ENCODE data around the gene KCTD19. TPM values are rescaled to one million over a fixed set of nuclear protein-coding genes. Genes with fewer than 3 reads are reported as not detected.

Gene KCTD19
- total RNA-seq, 2 experiments from 2014 or later, result 1.8 to 2.0 TPM

DNA sequence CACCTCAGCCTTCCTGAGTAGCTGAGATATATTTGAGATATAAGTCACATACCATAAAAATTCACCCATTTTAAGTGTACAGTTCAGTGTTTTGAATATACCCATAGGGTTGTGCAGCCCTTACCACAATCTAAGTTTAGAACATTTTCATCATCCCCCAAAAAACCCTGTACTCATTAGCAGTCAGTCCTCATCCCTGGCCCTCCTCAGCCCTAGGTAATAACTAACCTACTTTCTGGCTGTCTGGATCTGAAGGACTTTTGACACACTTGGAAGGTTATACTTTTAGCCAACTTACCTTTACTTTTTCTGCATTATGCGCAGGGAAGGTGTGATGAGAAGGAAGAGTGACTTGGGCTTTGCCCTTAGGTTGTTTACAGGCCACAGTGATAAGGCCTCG lies 51.2 kb downstream of the KCTD19 start:
- Mint-ChIP-seq H3K4me3 (no peak overlapping the region), H3K27me3 (no peaks in the 10 kb centered on the region), H3K36me3 (ENCODE audit: low read depth) (peaks cover 18% of the 10 kb centered on the region), H3K27ac (no peak overlapping the region), H3K4me1 (peaks cover 19% of the 10 kb centered on the region), H3K9me3 (ENCODE audit: low read depth) (no peaks in the 10 kb centered on the region)
- ATAC-seq (no peak), DNase-seq (no peak)
- POLR2A ChIA-PET, result interaction anchor here (0.6 kb wide), 2 partner anchors 9 to 22 kb away, joined by 3 to 4 read pairs; no protein-coding TSS in a partner anchor
- CTCF ChIA-PET, result interaction anchor here (1.2 to 1.5 kb wide), 2 partner anchors 15 to 49 kb away, joined by 4 read pairs; no protein-coding TSS in a partner anchor
- intact Hi-C loops (cut with DNase I, micrococcal nuclease), result loop anchor here in 1 of 2 experiments (5.0 kb wide), 1 partner anchor 192 kb away; no protein-coding TSS in a partner anchor

DNA sequence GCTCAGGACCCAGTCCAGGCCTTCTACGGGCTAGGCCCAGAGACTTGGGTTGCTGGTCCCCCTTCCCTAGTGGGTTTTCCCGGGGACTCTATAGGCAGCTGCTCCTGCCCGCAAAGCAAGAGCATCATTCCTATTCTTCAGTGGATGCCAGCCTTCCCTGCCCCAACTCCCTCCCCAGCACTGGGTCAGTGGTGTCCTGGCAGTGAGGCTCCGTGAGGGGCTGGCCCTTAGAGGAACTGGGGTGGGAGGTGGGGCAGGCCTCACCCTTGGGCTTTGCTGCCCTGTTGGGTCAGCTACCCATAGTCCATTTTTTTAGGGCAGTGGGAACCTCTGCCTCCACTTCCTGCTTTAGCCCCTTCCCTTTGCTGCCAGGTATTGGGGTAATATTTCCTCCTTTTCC lies 55.1 kb downstream of the KCTD19 start:
- ChIA-PET CTCF (interaction anchor here (0.7 to 1.3 kb wide), 3 partner anchors 12 to 129 kb away, joined by 3 to 5 read pairs (median 4); no protein-coding TSS in a partner anchor), POLR2A (no interaction called here)
- no peak for DNase-seq
- H3K9me3 Mint-ChIP-seq (ENCODE audit: low read depth), result no peaks in the 10 kb centered on the region
- H3K4me3 Mint-ChIP-seq, result no peak overlapping the region
- no peak for ATAC-seq
- H3K4me1 Mint-ChIP-seq, result peaks cover 5% of the 10 kb centered on the region
- H3K36me3 Mint-ChIP-seq (ENCODE audit: low read depth), result peaks cover 8% of the 10 kb centered on the region
- intact Hi-C loops (cut with DNase I, micrococcal nuclease), result no loop called here
- H3K27me3 Mint-ChIP-seq, result no peaks in the 10 kb centered on the region
- H3K27ac Mint-ChIP-seq, result no peak overlapping the region

DNA sequence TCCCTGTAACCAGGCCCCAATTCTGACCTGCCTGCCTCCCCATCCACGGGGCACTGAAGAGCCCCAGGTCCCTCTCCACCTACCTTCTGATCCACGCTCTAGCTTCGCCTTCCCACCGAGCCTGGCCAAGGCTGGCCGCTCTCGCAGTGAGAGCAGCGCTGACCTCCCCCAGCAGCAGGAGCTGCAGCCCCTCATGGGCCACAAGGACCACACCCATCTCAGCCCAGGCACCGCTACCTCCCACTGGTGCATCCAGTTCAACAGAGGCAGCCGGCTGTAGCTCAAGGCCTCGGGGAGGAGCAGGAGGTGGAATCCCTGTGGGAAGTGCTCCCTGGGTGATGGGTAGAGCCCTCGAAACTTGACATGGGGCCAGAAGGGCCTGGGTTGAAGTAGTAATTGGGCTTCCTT lies 55.6 kb downstream of the KCTD19 start:
- Mint-ChIP-seq H3K27ac (no peak overlapping the region), H3K27me3 (no peaks in the 10 kb centered on the region), H3K4me3 (no peak overlapping the region), H3K4me1 (peaks cover 4% of the 10 kb centered on the region), H3K9me3 (ENCODE audit: low read depth) (no peaks in the 10 kb centered on the region), H3K36me3 (ENCODE audit: low read depth) (peaks cover 6% of the 10 kb centered on the region)
- ATAC-seq (no peak), DNase-seq (no peak)
- CTCF ChIA-PET, result interaction anchor here (1.0 to 1.3 kb wide), 2 partner anchors 118 to 129 kb away, joined by 4 to 5 read pairs; no protein-coding TSS in a partner anchor
- intact Hi-C loops (cut with DNase I, micrococcal nuclease), result no loop called here
- POLR2A ChIA-PET, result no interaction called here

DNA sequence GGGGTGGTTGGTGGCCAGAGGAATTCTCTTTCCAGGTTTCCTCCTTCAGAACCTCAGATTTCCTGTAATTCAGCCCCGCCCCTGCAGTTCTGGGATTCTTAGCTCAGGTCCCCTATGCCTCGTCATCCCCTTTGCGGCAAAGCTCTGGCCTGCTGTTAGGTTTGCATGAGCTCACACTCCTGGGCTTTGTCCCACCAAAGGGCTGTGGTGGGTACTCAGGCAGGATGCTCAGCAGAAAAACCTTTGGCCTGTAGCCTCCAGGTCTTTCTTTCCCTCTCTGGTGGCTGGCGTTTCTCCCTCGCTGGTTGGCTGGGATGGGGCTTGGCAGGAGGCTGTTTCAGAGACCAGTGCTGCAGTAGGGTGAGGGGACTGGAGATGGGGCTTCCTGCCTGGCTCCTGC lies 56.8 kb downstream of the KCTD19 start:
- Mint-ChIP-seq H3K9me3 (ENCODE audit: low read depth) (no peaks in the 10 kb centered on the region), H3K4me1 (no peaks in the 10 kb centered on the region), H3K36me3 (ENCODE audit: low read depth) (peaks cover 2% of the 10 kb centered on the region), H3K27ac (no peak overlapping the region), H3K4me3 (no peak overlapping the region), H3K27me3 (no peaks in the 10 kb centered on the region)
- ChIA-PET POLR2A (interaction anchor here (0.6 kb wide), 1 partner anchor 45 kb away, joined by 3 read pairs; no protein-coding TSS in a partner anchor), CTCF (interaction anchor here (0.8 to 1.3 kb wide), 3 partner anchors 9 to 178 kb away, joined by 3 to 6 read pairs (median 3); no protein-coding TSS in a partner anchor)
- no peak for DNase-seq
- intact Hi-C loops (cut with DNase I, micrococcal nuclease), result no loop called here
- ATAC-seq, result no peak

GRCh38 chr16:67268136-67268579 lies 58.4 kb downstream of the KCTD19 start:
- no peak for DNase-seq
- Mint-ChIP-seq H3K4me1 (no peaks in the 10 kb centered on the region), H3K27me3 (peaks cover 2% of the 10 kb centered on the region), H3K27ac (no peak overlapping the region), H3K4me3 (no peak overlapping the region), H3K9me3 (ENCODE audit: low read depth) (no peaks in the 10 kb centered on the region), H3K36me3 (ENCODE audit: low read depth) (no peaks in the 10 kb centered on the region)
- ATAC-seq, result no peak
- CTCF ChIA-PET, result interaction anchor here (0.6 kb wide), 2 partner anchors 344 to 653 kb away, joined by 3 read pairs; no protein-coding TSS in a partner anchor
- POLR2A ChIA-PET, result no interaction called here
- intact Hi-C loops (cut with DNase I, micrococcal nuclease), result no loop called here

GRCh38 chr16:67265834-67266233 lies 60.7 kb downstream of the KCTD19 start:
- ATAC-seq (no peak), DNase-seq (no peak)
- no peaks in the 10 kb centered on the region for H3K9me3 Mint-ChIP-seq (ENCODE audit: low read depth)
- peaks cover under 1% of the 10 kb centered on the region for H3K4me1 Mint-ChIP-seq
- ChIA-PET CTCF (interaction anchor here (0.5 to 1.5 kb wide), 6 partner anchors 19 to 340 kb away, joined by 3 to 4 read pairs (median 3); partner anchors contain the start of gene ZDHHC1), POLR2A (no interaction called here)
- intact Hi-C loops (cut with DNase I, micrococcal nuclease), result no loop called here
- H3K4me3 Mint-ChIP-seq, result no peak overlapping the region
- H3K36me3 Mint-ChIP-seq (ENCODE audit: low read depth), result no peaks in the 10 kb centered on the region
- H3K27me3 Mint-ChIP-seq, result peaks cover 2% of the 10 kb centered on the region
- no peak overlapping the region for H3K27ac Mint-ChIP-seq

DNA sequence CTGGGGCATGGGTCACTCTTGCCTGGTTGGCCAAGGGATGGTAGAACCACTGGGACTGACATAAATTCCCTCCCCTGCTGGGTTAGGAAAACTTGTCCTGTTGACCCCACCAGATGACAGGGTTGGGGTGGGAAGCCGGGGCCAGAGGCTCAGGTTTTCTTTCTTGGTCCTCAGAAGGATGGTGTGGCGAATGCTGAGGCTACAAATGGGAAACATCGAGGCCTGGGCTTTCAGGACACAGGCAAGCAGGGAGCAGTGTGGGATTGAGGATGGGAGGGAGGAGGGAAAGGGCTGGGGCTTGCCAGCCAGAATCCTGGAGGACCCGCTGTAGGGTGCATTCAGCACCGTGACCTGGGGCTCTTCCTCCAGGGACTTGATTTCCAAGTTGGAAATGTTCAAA lies 61.7 kb downstream of the KCTD19 start:
- no peak for ATAC-seq
- ChIA-PET POLR2A (no interaction called here), CTCF (interaction anchor here (1.2 to 1.3 kb wide), 2 partner anchors 20 to 152 kb away, joined by 3 read pairs; partner anchors contain the start of gene ZDHHC1)
- intact Hi-C loops (cut with DNase I, micrococcal nuclease), result loop anchor here (5.0 kb wide), 3 partner anchors 72 to 202 kb away; no protein-coding TSS in a partner anchor
- Mint-ChIP-seq H3K36me3 (ENCODE audit: low read depth) (no peaks in the 10 kb centered on the region), H3K27me3 (peaks cover 2% of the 10 kb centered on the region), H3K4me3 (no peak overlapping the region), H3K9me3 (ENCODE audit: low read depth) (no peaks in the 10 kb centered on the region), H3K4me1 (peaks cover 2% of the 10 kb centered on the region), H3K27ac (no peak overlapping the region)
- no peak for DNase-seq

DNA sequence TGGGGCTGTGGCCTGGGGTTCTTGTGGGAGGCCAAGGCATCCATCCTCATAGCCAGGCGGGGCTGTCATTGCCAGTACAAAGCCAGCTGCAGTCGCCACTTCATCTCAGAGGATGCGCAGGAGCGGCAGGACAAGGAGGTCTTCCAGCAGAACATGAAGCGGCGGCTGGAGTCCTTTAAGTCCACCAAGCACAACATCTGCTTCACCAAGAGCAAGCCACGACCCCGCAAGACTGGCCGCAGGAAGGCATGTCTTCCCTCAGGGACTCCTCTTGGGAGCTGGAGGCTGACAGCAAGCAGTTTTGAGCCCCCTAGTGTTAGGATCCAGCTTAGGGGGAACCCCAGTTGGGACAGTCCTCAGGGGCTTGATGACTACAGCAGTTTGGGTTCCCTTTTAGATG lies 62.3 kb downstream of the KCTD19 start:
- intact Hi-C loops (cut with DNase I, micrococcal nuclease), result loop anchor here (5.0 kb wide), 3 partner anchors 73 to 203 kb away; no protein-coding TSS in a partner anchor
- Mint-ChIP-seq H3K36me3 (ENCODE audit: low read depth) (peaks cover 2% of the 10 kb centered on the region), H3K27ac (no peak overlapping the region), H3K4me1 (peaks cover 2% of the 10 kb centered on the region), H3K27me3 (peaks cover 2% of the 10 kb centered on the region), H3K9me3 (ENCODE audit: low read depth) (no peaks in the 10 kb centered on the region), H3K4me3 (no peak overlapping the region)
- ChIA-PET POLR2A (interaction anchor here (0.6 kb wide), 1 partner anchor 122 kb away, joined by 3 read pairs; no protein-coding TSS in a partner anchor), CTCF (interaction anchor here (0.9 to 1.0 kb wide), 2 partner anchors 20 to 135 kb away, joined by 3 to 6 read pairs; no protein-coding TSS in a partner anchor)
- ATAC-seq (no peak), DNase-seq (no peak)

GRCh38 chr16:67263201-67263600 lies 63.3 kb downstream of the KCTD19 start:
- H3K4me3 Mint-ChIP-seq, result no peak overlapping the region
- H3K27me3 Mint-ChIP-seq, result peaks cover 2% of the 10 kb centered on the region
- peaks cover 2% of the 10 kb centered on the region for H3K4me1 Mint-ChIP-seq
- H3K9me3 Mint-ChIP-seq (ENCODE audit: low read depth), result no peaks in the 10 kb centered on the region
- ATAC-seq (no peak), DNase-seq (no peak)
- ChIA-PET POLR2A (no interaction called here), CTCF (interaction anchor here (0.6 kb wide), 1 partner anchor 14 kb away, joined by 3 read pairs; no protein-coding TSS in a partner anchor)
- no peak overlapping the region for H3K27ac Mint-ChIP-seq
- intact Hi-C loops (cut with DNase I, micrococcal nuclease), result loop anchor here (5.0 kb wide), 3 partner anchors 74 to 204 kb away; no protein-coding TSS in a partner anchor
- peaks cover 2% of the 10 kb centered on the region for H3K36me3 Mint-ChIP-seq (ENCODE audit: low read depth)

DNA sequence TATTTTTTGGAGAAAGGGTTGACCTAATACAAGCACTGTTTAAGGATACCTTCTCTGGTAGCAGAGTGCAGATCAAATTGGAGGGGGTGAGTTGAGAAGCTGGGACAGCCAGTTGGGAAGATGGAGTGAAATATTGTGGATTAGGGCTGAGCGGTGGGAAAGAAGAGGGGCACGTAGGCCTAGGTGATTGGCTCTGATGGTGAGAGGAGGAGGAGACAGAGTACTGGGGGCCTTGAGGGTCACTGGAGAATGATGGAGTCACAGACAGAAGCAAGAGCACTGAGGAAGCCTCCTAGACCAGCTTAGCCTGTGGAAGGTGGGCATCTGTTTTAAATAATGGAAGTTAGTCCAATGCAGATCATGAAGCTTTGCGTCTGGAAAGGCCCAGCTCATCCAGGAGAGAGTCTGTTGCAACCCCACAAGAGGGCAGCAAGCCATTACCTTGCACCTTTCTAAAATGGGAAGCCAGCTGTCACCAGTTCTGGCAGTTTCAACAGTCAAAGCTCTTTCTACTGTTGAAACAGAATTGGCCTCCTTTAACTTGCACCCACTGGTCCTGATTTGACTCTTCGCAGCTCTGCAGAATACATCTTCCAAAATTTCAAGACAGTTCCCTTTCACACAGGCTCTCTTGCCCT lies 66.0 kb downstream of the KCTD19 start:
- CTCF ChIA-PET, result interaction anchor here (0.7 to 3.1 kb wide), 25 partner anchors 9 to 277 kb away, joined by 3 to 21 read pairs (median 4); partner anchors contain the start of genes FHOD1 and TPPP3
- peak; percentile 90 for ATAC-seq
- intact Hi-C loops (cut with DNase I, micrococcal nuclease), result loop anchor here (1.0 to 5.0 kb wide), 5 partner anchors 77 to 207 kb away; no protein-coding TSS in a partner anchor
- no peak overlapping the region for H3K27ac Mint-ChIP-seq
- peaks cover 2% of the 10 kb centered on the region for H3K4me1 Mint-ChIP-seq
- peaks cover 2% of the 10 kb centered on the region for H3K27me3 Mint-ChIP-seq
- DNase-seq, result peak; percentile 67
- POLR2A ChIA-PET, result interaction anchor here (0.6 kb wide), 1 partner anchor 8 kb away, joined by 3 read pairs; no protein-coding TSS in a partner anchor
- H3K36me3 Mint-ChIP-seq (ENCODE audit: low read depth), result peaks cover 2% of the 10 kb centered on the region
- no peaks in the 10 kb centered on the region for H3K9me3 Mint-ChIP-seq (ENCODE audit: low read depth)
- H3K4me3 Mint-ChIP-seq, result no peak overlapping the region

DNA sequence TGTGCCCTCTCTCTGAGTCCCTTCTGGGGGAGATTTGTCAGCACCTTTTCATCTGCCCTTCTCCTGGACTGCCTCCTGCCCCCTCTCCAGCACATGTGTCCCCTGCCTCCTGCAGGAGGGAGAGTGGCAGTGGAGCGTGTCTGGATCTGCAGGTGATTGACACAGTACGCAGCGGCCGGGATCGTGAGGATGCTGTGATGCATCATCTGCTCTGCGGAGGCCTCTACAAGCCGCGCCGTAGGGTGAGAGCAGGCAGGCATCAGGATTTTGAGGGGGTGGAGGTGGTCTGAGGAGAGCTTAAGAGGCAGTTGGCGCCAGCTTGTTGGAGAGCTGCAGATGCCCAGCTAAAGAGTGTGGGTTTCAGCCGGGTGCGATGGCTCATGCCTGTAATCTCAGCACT lies 66.8 kb downstream of the KCTD19 start:
- peaks cover 2% of the 10 kb centered on the region for H3K4me1 Mint-ChIP-seq
- no peak overlapping the region for H3K4me3 Mint-ChIP-seq
- peaks cover 2% of the 10 kb centered on the region for H3K27me3 Mint-ChIP-seq
- ChIA-PET POLR2A (no interaction called here), CTCF (interaction anchor here (0.8 to 3.1 kb wide), 9 partner anchors 8 to 188 kb away, joined by 3 to 21 read pairs (median 4); no protein-coding TSS in a partner anchor)
- ATAC-seq, result no peak
- intact Hi-C loops (cut with DNase I, micrococcal nuclease), result loop anchor here (1.0 to 5.0 kb wide), 5 partner anchors 78 to 208 kb away; no protein-coding TSS in a partner anchor
- H3K36me3 Mint-ChIP-seq (ENCODE audit: low read depth), result peaks cover 2% of the 10 kb centered on the region
- no peak overlapping the region for H3K27ac Mint-ChIP-seq
- no peak for DNase-seq
- H3K9me3 Mint-ChIP-seq (ENCODE audit: low read depth), result no peaks in the 10 kb centered on the region
